Medulla oblongata (tissue), 1 donor: ENCODE measurements around the gene MICU1.
"Not testable (repeated sequence)": the region's sequence is repeated elsewhere in the genome, so short reads cannot be mapped to it uniquely, and the experiment has no call there.

Experiments used
- DNase-seq: peaks from one replicate; pipeline ENCODE4 v3.0.0-alpha.2; 2015; ENCODE audit errors: extremely low spot score

Gene MICU1

DNA sequence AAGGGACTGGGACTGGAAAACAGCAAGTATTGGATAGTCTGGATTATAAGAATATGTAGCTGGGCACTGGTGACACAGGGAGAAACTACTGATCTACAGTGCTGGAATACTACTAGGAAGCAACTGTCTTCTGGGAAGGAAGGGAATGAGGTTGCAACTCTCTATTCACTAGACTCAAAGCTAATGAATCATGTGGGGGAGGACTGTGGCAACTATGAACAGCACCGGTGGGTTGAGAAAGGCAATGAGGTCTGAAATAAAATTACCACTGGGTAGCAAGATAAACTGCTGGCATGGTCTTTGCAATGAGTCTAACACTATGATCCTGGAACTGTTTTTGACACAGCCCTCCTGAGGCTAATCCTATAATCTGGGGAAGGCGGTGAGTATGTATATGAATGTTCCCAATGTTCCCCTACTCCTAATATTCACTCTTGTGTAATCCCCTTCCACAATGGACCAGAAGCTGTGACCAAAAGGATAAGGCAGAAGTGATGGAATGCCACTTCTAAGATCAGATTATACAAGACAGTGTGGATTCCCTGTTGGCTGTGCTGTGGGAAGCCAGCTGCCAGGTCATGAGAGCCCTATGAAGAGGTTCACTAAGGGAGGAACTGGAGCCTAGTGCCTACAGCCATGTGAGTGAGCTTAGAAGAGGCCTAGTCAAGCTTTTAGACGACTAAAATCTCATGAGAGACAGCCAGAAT, 169.8 kb downstream of the MICU1 start:
- DNase-seq, result no peak

DNA sequence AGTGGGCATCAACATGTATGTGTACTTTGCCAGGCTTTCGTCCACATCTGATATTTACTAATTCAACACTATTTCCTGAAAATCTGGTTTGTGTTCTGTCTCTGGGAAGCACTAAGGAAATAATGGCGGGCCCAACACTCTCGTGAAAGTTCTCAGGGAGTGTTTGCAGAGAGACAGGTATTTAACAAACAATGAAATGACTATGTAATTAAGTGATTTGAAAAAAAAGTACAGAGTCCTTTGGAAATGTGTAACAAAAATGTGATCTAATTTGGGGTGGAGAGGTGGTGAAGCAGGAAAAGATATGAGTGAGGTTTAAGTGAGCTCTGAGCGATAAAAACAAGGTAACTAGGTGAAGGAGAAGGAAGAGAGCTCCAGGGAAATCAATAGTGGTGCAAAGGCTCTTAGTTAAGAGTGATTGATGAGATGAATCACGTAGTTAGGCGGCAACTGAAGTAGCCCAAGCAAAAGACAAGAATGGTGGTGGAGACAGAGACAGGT, 175.9 kb downstream of the MICU1 start:
- DNase-seq, result no peak

DNA sequence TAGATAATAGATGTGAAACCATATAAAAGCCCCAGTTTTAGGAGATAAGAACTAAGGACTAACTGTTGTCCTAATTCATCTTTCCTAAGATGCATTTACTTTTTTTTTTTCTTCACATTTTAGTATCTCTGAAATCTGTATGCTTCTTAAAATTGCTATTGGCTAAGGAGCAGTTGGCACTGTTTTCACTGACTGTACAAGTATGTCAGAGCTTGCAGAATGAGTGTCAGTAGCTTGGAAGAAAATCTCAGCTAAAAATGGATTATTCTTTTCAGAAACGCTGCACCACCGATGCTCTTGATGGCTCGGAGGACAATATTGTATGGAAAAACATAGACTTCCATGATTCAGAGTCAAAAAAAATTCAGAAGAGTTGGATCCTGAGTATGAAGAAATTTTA, 180.0 kb downstream of the MICU1 start:
- DNase-seq, result no peak

DNA sequence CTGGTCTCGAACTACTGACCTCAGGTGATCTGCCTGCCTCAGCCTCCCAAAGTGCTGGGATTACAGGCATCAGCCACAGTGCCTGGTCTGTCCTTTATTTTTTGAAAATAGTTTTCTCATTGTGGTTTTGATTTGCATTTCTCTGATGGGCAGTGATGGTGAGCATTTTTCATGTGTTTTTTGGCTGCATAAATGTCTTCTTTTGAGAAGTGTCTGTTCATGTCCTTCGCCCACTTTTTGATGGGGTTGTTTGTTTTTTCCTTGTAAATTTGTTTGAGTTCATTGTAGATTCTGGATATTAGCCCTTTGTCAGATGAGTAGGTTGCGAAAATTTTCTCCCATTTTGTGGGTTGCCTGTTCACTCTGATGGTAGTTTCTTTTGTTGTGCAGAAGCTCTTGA, 182.9 kb downstream of the MICU1 start:
- not testable (repeated sequence) for DNase-seq

DNA sequence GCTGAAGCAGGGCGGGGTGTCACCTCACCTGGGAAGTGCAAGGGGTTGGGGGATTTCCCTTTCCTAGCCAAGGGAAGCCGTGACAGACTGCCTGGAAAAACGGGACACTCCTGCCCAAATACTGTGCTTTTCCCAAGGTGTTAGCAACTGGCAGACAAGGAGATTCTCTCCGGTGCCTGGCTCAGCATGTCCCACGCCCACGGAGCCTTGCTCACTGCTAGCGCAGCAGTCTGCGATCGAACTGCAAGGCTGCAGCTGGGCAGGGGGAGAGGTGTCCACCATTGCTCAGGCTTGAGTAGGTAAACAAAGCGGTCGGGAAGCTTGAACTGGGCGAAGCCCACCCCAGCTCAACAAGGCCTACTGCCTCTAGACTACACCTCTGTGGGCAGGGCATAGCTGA, 190.3 kb downstream of the MICU1 start:
- no peak for DNase-seq

DNA sequence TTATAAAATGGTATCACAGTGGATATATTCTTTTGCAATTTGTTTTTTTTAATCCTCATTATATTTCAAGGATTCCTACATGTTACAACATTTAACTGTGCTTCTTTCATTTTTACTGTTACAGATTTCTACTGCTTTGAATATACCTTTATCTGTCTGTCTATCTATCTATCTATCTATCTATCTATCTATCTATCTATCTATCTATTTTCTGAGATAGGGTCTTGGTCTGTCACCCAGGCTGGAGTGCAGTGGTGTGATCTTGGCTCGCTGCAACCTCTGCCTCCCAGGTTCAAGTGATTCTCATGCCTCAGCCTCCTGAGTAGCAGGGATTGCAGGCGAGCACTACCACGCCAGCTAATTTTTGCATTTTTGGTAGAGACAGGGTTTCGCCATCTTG, 194.9 kb downstream of the MICU1 start:
- not testable (repeated sequence) for DNase-seq

DNA sequence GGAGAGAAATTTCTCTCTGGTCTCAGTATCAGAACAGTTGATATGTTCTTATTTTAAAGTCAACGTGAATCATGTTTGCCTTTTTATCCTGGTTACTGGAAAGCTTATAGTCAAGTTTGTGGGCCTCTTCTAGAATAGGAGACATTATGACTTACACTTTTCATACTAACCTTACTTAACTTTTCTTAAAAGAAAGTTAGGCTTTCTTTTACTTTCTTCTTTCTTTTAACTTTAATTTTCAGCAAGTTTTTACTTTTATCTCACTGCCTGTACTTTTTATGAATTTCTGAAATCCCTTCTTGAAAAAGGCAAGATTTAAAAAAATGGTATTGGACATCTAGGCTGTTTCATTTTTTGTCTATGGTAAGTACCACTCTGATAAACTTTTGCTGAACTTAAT, 195.9 kb downstream of the MICU1 start:
- no peak for DNase-seq

DNA sequence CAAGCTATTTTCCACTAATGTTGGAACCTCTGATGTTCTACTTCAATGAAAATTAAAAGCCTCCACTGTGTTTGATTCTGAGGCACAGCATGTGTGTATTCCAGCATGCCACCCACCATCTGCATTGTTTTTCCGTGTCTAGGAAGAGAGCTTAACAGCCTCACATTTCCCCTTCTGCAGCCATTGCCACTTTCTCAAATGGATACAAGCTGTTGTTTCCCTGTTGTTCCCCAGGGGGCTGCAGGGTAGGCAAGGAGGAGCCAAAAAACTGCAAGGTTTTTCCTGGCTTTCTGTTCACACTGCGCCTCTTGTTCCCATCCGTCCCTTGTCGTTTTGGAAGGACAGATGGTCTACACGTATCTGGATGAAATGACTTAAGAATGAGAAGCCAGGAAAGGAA, 198.9 kb downstream of the MICU1 start:
- no peak for DNase-seq

DNA sequence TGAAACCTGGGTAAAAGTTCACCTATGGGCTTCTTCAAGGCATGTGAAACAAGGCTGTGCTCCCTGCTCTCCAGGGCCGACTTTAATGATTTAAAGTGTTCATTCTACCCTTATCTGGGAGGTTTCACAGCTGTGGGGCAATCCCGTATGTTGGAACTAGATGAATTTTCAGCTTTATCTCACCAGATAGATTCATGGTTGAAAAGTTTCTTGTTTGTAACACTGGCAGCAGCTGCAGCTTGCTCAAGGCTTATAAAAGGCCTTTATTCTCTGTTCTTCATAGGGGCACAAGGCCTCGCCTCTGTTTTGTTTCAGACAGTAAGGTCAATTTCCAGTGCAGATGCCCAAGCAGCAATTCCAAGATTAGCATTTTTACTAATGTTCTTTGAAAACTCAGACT, 200.7 kb downstream of the MICU1 start:
- peak; percentile 89 for DNase-seq

DNA sequence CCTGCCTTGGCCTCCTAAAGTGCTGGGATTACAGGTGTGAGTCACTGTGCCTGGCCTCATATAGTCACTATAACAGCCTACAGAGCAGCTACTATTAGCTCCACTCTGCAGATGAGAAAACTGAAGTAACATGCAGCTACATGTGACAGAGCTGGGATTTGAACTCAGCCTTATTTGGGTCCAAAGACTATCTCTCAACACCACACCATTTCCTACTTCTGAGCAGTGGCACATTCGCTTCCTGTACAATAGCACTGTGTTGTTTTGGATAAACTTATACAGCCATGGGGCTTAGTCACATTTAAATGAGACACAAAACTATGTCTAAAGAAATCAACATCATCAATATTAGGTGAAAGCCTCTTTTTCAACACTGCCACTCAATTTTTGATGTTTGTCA, 201.3 kb downstream of the MICU1 start:
- peak; percentile 11 for DNase-seq

DNA sequence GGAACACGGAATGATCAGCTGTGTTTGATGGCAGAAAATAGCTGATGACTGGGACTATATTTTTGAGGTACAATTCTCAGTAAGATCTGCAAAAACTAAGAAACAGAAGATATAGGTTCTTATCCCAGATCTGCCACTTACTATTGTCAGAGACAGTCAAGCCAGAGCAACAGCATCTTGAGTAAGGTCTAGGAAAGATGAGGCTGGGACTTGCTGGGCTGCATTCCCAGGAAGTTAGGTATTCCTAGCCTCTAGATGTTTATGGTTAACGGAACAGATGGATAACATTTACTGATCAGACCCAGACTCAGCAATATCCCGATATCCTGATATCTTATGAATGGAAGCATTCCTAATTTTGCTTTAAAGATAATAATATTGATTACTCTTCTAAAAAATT, 202.5 kb downstream of the MICU1 start:
- no peak for DNase-seq

DNA sequence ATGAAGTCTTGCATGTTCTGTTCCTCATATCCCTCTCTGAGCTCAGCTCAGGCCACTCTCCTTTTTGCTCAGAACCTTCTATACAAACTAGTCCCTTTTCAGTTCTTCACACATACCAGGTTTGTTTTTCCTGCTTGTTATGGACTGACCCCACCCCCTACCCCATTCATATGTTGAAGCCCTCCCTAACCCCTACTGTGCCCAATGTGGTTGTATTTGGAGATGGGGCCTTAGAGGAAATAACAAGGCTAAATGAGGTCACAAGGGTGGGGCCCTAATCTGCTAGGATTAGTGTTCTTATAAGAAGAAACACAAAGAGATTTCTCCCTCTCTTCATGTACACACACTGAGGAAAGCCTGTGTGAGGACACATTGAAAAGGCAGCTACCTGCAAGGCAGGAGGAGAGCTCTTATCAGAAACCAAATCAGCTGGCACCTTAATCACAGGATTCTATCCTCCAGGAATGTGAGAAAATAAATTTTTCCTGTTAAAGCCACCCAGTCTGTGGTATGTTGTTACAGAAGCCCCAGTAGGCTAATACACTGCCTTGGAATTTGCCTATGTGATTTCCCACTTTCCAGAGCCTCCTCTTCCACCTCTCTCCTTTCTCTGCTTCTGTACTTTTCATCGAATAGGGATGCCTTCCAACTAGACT, 203.9 kb downstream of the MICU1 start:
- DNase-seq, result no peak

DNA sequence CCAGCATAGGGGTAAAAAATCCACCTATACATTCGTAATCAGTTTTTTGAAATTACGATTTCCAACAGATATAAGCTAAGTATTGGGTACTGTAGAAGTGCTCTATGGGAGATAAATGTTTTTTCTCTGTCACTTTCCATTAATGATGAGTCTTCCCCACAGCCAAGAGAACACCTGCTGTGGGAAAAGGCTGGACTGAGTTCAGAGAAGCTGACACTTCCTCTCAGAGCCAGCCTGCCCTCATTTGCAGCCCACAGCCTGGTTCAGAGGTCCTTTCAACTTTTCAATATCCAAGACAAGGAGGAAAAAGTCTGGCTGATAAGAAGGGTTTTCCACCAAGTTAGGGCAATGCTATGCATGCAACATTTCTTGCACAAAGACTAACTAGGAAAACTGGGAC, 206.6 kb downstream of the MICU1 start:
- no peak for DNase-seq

DNA sequence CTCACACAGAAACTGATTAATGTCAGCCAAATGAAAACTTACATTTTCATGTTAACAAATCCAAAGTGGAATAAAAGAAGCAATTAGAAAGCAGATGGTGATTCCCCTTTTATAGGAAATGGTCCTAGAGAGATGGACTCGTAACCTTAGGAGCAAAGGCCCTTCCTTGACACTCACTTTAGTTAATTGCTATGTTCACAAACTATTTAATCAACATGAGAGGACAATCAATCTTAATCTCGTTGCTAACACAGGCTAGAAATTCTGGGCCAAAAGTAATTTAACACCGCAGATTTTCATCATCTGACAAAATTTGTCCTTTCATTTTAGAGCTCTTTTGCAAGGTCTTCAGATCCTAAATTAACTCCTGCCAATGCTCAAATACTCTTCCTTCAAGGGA, 207.2 kb downstream of the MICU1 start:
- DNase-seq, result no peak

DNA sequence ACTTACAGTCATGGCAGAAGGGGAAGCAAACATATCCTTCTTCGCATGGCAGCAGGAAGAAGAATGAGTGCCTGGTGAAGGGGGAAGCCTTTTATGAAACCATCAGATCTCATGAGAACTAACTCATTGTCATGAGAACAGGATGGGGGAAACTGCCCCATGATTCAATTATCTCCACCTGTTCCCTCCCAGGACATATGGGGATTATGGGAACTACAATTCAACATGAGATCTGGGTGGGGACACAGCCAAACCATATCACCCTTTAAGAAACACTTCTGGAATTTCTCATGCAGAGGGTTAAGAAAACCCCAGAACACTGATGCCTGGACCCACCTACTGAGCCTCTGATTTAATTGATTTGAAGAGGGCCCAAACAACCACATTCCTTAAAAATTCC, 207.9 kb downstream of the MICU1 start:
- DNase-seq, result no peak

DNA sequence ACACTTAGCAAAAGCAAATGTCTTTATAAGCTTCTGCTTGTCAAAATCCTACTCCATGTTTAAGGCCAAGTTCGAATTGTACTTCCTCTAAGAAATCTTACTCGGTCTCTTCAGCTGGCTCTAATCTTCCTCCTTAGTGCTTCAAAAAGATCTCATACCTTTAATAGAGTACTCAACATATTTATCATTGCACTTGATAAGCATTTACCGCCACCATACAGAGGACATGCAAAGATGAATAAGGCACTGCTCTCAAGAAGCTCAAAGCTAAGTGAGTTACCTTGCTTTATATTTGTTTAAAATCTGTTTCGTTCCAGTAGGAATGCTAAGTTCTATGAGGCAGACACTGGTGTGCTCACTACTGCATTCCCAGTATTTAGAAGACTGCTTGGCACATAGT, 209.2 kb downstream of the MICU1 start:
- no peak for DNase-seq

DNA sequence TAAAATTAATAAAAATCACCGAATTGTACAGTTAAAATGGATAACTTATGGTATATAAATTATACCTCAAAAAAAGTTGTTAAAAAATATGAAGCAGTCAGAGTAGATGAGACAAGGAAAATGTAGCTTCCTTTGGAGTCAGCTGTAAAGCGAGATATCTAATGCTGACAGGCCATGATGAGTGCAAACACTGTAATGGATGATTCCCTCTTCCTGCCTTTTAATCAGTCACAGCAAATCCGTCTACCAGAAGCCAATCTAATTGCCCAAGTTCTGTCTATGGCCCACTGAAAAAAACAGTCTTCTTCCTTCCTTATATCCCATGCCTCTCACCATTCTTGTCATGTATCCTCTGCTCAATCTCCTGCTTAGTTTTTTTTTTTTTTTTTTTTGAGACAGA, 211.2 kb downstream of the MICU1 start:
- DNase-seq, result no peak

DNA sequence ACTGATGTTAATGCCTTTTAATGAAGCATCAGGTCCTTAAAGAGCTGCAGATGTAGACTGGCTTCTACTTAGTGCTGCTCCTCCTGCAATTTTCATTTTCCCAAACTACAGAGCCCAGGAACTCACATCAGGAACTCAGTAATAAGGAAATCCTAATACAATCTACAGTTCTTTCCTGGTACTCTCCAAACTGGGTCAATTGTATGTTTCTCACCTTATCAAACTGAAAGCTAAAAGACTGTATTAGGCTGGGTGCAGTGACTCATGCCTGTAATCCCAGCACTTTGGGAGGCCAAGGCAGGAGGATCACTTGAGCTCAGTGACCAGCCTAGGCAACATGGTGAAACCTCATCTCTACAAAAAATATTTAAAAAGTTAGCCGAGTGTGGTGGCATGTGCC, 216.7 kb downstream of the MICU1 start:
- DNase-seq, result no peak

DNA sequence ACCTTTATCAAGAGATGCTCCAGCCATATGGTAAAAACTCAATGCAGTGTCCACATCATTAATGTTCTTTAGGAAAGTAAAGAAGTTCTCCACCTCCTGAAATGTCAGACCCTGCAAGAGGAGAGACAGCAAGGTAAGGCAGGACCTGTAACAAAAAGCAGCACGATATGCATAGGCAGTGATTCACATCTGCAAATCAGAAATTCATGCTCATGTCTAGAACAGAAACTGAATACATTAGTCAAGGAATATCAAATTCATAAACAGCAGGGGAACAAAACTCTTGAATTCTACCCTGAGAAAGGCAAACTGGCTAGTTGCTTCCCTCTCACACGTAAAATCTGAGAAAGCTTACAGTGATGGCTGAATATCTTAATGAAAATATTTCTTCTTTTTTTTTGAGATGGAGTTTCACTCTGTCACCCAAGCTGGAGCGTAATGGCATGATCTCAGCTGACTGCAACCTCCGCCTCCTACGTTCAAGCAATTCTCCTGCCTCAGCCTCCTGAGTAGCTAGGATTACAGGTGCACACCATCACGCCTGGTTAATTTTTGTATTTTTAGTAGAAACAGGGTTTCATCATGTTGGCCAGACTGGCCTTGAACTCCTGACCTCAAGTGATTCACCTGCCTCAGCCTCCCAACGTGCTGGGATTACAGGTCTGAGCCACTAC, 217.8 kb downstream of the MICU1 start:
- DNase-seq, result no peak

DNA sequence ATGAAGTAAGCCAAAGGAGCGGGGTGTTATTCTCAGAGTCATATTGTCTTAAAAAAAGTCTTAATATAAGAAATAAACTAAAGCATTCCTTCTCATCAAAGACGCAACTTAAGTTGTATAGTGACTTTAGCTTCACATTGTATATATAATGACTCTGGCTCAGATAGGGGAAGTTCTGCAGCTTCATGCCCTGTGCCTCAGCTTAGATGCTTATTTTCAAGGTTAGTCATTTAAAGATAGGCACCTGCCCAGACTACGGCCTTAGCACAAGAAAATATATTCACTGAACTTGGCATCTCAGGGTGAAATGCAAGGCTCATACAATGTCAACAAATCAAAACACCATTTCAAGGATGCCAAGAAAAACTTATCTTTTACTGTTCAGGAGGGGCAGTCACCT, 218.4 kb downstream of the MICU1 start:
- DNase-seq, result no peak

DNA sequence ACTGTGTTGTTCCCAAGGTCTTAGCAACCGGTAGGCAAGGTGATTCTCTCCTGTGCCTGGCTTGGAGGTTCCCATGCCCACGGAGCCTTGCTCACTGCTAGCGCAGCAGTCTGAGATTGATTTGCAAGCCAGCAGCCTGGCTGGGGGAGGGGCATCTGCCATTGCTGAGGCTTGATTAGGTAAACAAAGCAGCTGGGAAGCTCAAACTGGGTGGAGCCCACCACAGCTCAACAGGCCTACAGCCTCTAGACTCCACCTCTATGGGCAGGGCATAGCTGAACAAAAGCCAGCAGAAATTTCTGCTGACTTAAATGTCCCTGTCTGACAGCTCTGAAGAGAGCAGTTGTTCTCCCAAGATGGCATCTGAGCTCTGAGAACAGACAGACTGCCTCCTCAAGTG, 230.3 kb downstream of the MICU1 start:
- not testable (repeated sequence) for DNase-seq

DNA sequence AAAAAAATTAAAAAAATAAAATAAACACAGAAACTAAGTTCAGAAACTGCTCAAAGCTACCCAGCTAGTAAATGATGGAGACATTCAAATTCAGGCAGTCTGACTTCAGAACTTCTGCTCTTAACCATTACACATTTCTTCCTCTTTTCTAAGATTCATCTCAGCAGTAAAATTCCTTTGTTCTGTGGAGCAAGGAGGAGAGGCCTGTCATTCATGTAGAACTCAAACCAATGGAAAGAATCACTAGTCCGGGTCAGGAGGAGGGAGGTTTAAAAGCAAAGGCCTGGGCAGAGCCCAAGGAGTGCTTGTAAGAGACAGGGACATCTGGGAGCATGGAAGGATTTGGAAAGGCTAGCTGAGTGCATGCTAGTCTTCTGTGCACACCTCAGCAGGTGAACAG, 233.3 kb downstream of the MICU1 start:
- DNase-seq, result no peak

DNA sequence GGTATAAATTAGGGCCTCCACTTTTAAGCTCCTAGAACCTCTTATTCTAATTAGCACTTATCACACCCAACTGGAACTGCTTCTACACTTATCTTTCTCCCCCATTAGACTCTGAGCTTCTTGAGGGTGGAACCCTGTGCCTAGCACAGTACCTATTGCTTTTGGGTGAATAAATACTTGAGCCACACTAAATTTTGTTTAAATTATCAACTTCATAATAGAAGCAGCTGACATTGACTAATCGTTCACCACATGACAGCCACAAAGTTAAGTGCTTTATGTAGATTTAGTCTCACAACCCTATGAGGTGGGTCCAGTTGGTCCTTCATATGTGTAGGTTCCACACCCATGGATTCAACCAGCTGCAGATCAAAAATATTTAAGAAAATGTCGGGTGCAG, 235.1 kb downstream of the MICU1 start:
- no peak for DNase-seq
